Neuronal stem cell (in vitro differentiated cells): ENCODE measurements around the gene SFTA2.

ENCODE experiments used
- DNase-seq: peaks from one replicate; pipeline ENCODE4 v3.0.0-alpha.2; 2013; ENCODE audit warnings: low spot score
- H2AFZ ChIP-seq: one replicate; pipeline ENCODE4 v1.6.1; 2013; ENCODE audit warnings: mild to moderate bottlenecking, low read length, inconsistent platforms
- H2AK5ac ChIP-seq: 2 replicates; pipeline ENCODE4 v1.6.1; 2013; ENCODE audit warnings: low read depth, mild to moderate bottlenecking, inconsistent platforms, low read length, moderate library complexity, mixed read lengths
- H2BK120ac ChIP-seq: 2 replicates; pipeline ENCODE4 v1.6.1; 2013; ENCODE audit warnings: low read depth, mild to moderate bottlenecking, inconsistent platforms, low read length, moderate library complexity, mixed read lengths
- H2BK12ac ChIP-seq: one replicate; pipeline ENCODE4 v1.6.1; 2013; ENCODE audit warnings: low read length, inconsistent platforms
- H2BK15ac ChIP-seq: 2 replicates; pipeline ENCODE4 v1.6.1; 2013; ENCODE audit warnings: mild to moderate bottlenecking, low read length, inconsistent platforms, mixed read lengths
- H2BK5ac ChIP-seq: one replicate; pipeline ENCODE4 v1.6.1; 2013; ENCODE audit warnings: inconsistent platforms, mild to moderate bottlenecking, low read length, moderate library complexity
- H3K14ac ChIP-seq: one replicate; pipeline ENCODE4 v1.6.1; 2013; ENCODE audit warnings: low read length, inconsistent platforms
- H3K18ac ChIP-seq: 2 replicates; pipeline ENCODE4 v1.6.1; 2013; ENCODE audit warnings: low read length, inconsistent platforms
- H3K23ac ChIP-seq: 2 replicates; pipeline ENCODE4 v1.6.1; 2013; ENCODE audit warnings: low read depth, mild to moderate bottlenecking, mixed read lengths, low read length, inconsistent platforms; ENCODE audit not compliant: poor library complexity
- H3K27ac ChIP-seq: replicated peaks from 3 replicates; pipeline ENCODE4 v1.5.1; 2013; ENCODE audit warnings: low read length, inconsistent platforms
- H3K27me3 ChIP-seq, 3 experiments: 2 replicates each; pipeline ENCODE4 v1.6.1; 2013; ENCODE audit warnings: low read length in 3 of 3, mild to moderate bottlenecking in 2 of 3, inconsistent platforms in 1 of 3, low read depth in 1 of 3, mixed read lengths in 1 of 3, moderate library complexity in 1 of 3; ENCODE audit not compliant: control insufficient read depth in 3 of 3, insufficient read depth in 3 of 3
- H3K36me3 ChIP-seq, 2 donors: replicated peaks in 1 of 2; 2 replicates each; pipeline ENCODE4 v1.6.1; 2013; ENCODE audit warnings: low read length in 2 of 2; ENCODE audit not compliant: control insufficient read depth in 2 of 2, insufficient read depth in 2 of 2
- H3K4ac ChIP-seq: 2 replicates; pipeline ENCODE4 v1.6.1; 2013; ENCODE audit warnings: inconsistent platforms, mild to moderate bottlenecking, low read length, moderate library complexity
- H3K4me1 ChIP-seq, 2 donors: 1 replicate in 1 of 2; 2 replicates in 1 of 2; pipeline ENCODE4 v1.6.1; 2013; ENCODE audit warnings: low read length in 2 of 2, low read depth in 1 of 2; ENCODE audit not compliant: control insufficient read depth in 2 of 2, insufficient read depth in 1 of 2
- H3K4me2 ChIP-seq: one replicate; pipeline ENCODE4 v1.6.1; 2013; ENCODE audit warnings: mild to moderate bottlenecking, low read length, inconsistent platforms; ENCODE audit not compliant: insufficient read depth, poor library complexity, severe bottlenecking
- H3K4me3 ChIP-seq, 2 donors: 2 replicates each; pipeline ENCODE4 v1.5.1; 2013; ENCODE audit warnings: low read length in 2 of 2, mild to moderate bottlenecking in 2 of 2, inconsistent platforms in 1 of 2, moderate library complexity in 1 of 2
- H3K79me1 ChIP-seq: one replicate; pipeline ENCODE4 v1.6.1; 2013; ENCODE audit warnings: low read depth, mild to moderate bottlenecking, inconsistent platforms, low read length, moderate library complexity
- H3K9ac ChIP-seq: one replicate; pipeline ENCODE4 v1.6.1; 2013; ENCODE audit warnings: mild to moderate bottlenecking, low read depth, low read length, inconsistent platforms; ENCODE audit not compliant: poor library complexity
- H3K9me3 ChIP-seq, 2 donors: replicated peaks in 1 of 2; 2 replicates each; pipeline versions ENCODE3 to v1.6.1; 2013; ENCODE audit warnings: low read length in 2 of 2, mild to moderate bottlenecking in 2 of 2, inconsistent platforms in 1 of 2, low read depth in 1 of 2, mixed read lengths in 1 of 2, moderate library complexity in 1 of 2; ENCODE audit not compliant: control insufficient read depth in 2 of 2, insufficient read depth in 1 of 2
- H4K8ac ChIP-seq: one replicate; pipeline ENCODE4 v1.6.1; 2013; ENCODE audit warnings: low read depth, mild to moderate bottlenecking, inconsistent platforms, low read length, moderate library complexity
- H4K91ac ChIP-seq: one replicate; pipeline ENCODE4 v1.6.1; 2013; ENCODE audit warnings: low read length, low read depth, mild to moderate bottlenecking, inconsistent platforms; ENCODE audit not compliant: poor library complexity
- WGBS, 2 donors: extraction: QIAGEN DNeasy Blood & Tissue Kit; methylation state at CpG; one replicate each; pipeline ENCODE4 v1.1.7; 2013; ENCODE audit warnings: missing lambda C conversion rate in 2 of 2, mixed read lengths in 1 of 2; ENCODE audit not compliant: insufficient read length in 2 of 2, insufficient replicate concordance in 1 of 2; ENCODE audit errors: extremely low coverage in 2 of 2; 5-methylcytosine and 5-hydroxymethylcytosine counted together

The SFTA2 gene

GRCh38 chr6:30896541-30896940 is 35.4 kb downstream of the SFTA2 start:
- Histone ChIP-seq H4K8ac (no peak overlapping the region), H3K36me3 (peaks cover 74 to 93% of the 10 kb centered on the region in 2 donors), H3K4ac (no peak overlapping the region), H3K4me2 (no peak overlapping the region), H3K4me1 (peaks cover 0 to 14% of the 10 kb centered on the region in 2 donors), H3K9me3 (no peaks in the 10 kb centered on the region), H2BK12ac (no peak overlapping the region), H4K91ac (no peak overlapping the region), H3K79me1 (peaks cover 20% of the 10 kb centered on the region), H3K18ac (no peak overlapping the region), H3K4me3 (no peak overlapping the region), H2AK5ac (no peak overlapping the region), H2BK15ac (no peak overlapping the region), H3K27ac (no peak overlapping the region), H2BK5ac (no peak overlapping the region), H3K14ac (no peak overlapping the region), H2BK120ac (no peak overlapping the region), H3K27me3 (no peaks in the 10 kb centered on the region), H2AFZ (no peak overlapping the region), H3K23ac (no peak overlapping the region), H3K9ac (no peak overlapping the region)
- DNase-seq: no peak
- WGBS, 2 donors: no CpG with 5 or more reads among the region's 13 CpGs

- no peak overlapping the region for H2BK15ac ChIP-seq
Observed at GRCh38 chr6:30895343-30895742, 36.6 kb downstream of the SFTA2 start.

GRCh38 chr6:30894935-30895334 is 37.0 kb downstream of the SFTA2 start:
- no peak overlapping the region for H3K27ac ChIP-seq
- H3K9ac ChIP-seq: no peak overlapping the region
- no peak overlapping the region for H3K18ac ChIP-seq
- no peak overlapping the region for H2AK5ac ChIP-seq
- no peaks in the 10 kb centered on the region for H3K9me3 ChIP-seq
- no peak overlapping the region for H3K23ac ChIP-seq
- H3K4me2 ChIP-seq: no peak overlapping the region
- H2BK15ac ChIP-seq: no peak overlapping the region
- no peaks in the 10 kb centered on the region for H3K27me3 ChIP-seq
- no peak overlapping the region for H3K14ac ChIP-seq
- no peak overlapping the region for H2BK120ac ChIP-seq
- H3K79me1 ChIP-seq: peaks cover 32% of the 10 kb centered on the region
- WGBS, 2 donors: 100% methylated on average over 1 of the region's 3 CpGs
- H3K4me1 ChIP-seq: peaks cover 0 to 23% of the 10 kb centered on the region in 2 donors
- no peak for DNase-seq
- H2BK12ac ChIP-seq: no peak overlapping the region
- H2AFZ ChIP-seq: no peak overlapping the region
- no peak overlapping the region for H2BK5ac ChIP-seq
- no peak overlapping the region for H4K8ac ChIP-seq
- H3K4me3 ChIP-seq: no peak overlapping the region
- H3K4ac ChIP-seq: no peak overlapping the region
- no peak overlapping the region for H4K91ac ChIP-seq
- H3K36me3 ChIP-seq: peaks cover 85 to 100% of the 10 kb centered on the region in 2 donors

More at GRCh38 chr6:30895343-30895742, 36.6 kb downstream of the SFTA2 start:
- H3K9ac ChIP-seq: no peak overlapping the region
- no peak overlapping the region for H2BK12ac ChIP-seq
- H4K91ac ChIP-seq: no peak overlapping the region
- H3K9me3 ChIP-seq: no peaks in the 10 kb centered on the region
- H4K8ac ChIP-seq: no peak overlapping the region
- no peak overlapping the region for H2BK5ac ChIP-seq
- no peak overlapping the region for H3K23ac ChIP-seq
- H3K27me3 ChIP-seq: no peaks in the 10 kb centered on the region
- H3K18ac ChIP-seq: no peak overlapping the region
- no peak overlapping the region for H3K14ac ChIP-seq
- no peak overlapping the region for H3K4ac ChIP-seq
- H2AFZ ChIP-seq: no peak overlapping the region
- no peak overlapping the region for H3K4me2 ChIP-seq
- peaks cover 85 to 100% of the 10 kb centered on the region in 2 donors for H3K36me3 ChIP-seq
- no peak overlapping the region for H3K27ac ChIP-seq
- H3K4me1 ChIP-seq: peaks cover 0 to 19% of the 10 kb centered on the region in 2 donors
- no CpG with 5 or more reads among the region's 10 CpGs for WGBS, 2 donors
- H2AK5ac ChIP-seq: no peak overlapping the region
- H2BK120ac ChIP-seq: no peak overlapping the region
- no peak for DNase-seq
- H3K4me3 ChIP-seq: no peak overlapping the region
- H3K79me1 ChIP-seq: peaks cover 29% of the 10 kb centered on the region

GRCh38 chr6:30894381-30894780 is 37.6 kb downstream of the SFTA2 start:
- H3K9ac ChIP-seq: no peak overlapping the region
- no CpG with 5 or more reads among the region's 12 CpGs for WGBS, 2 donors
- no peak overlapping the region for H3K4me2 ChIP-seq
- H3K14ac ChIP-seq: no peak overlapping the region
- H3K4me3 ChIP-seq: no peak overlapping the region
- H2AFZ ChIP-seq: no peak overlapping the region
- H2BK120ac ChIP-seq: no peak overlapping the region
- H3K4me1 ChIP-seq: peaks cover 0 to 26% of the 10 kb centered on the region in 2 donors
- no peak overlapping the region for H4K8ac ChIP-seq
- peak overlapping the region; percentile 77 for H3K23ac ChIP-seq
- H2BK5ac ChIP-seq: no peak overlapping the region
- no peak overlapping the region for H2BK15ac ChIP-seq
- H2BK12ac ChIP-seq: no peak overlapping the region
- no peak overlapping the region for H2AK5ac ChIP-seq
- H3K79me1 ChIP-seq: peaks cover 33% of the 10 kb centered on the region
- DNase-seq: no peak
- peaks cover 84 to 100% of the 10 kb centered on the region in 2 donors for H3K36me3 ChIP-seq
- no peaks in the 10 kb centered on the region for H3K27me3 ChIP-seq
- no peak overlapping the region for H3K27ac ChIP-seq
- H4K91ac ChIP-seq: no peak overlapping the region
- no peak overlapping the region for H3K4ac ChIP-seq
- no peaks in the 10 kb centered on the region for H3K9me3 ChIP-seq
- no peak overlapping the region for H3K18ac ChIP-seq
